DND-41 (cell line): ENCODE results near the gene CLOCK.
A peak's percentile ranks its signal among the peaks of the same experiment; 100 is the strongest.

ENCODE experiments used
- ATAC-seq: fragments of 200-7000 bp; cut with Tn5 transposase; 3 replicates; pipeline ENCODE4 v1.9.1; 2021; ENCODE audit warnings: low read depth; ENCODE audit not compliant: insufficient read depth
- DNase-seq: peaks from one replicate; pipeline ENCODE4 v3.0.0-alpha.2; 2020
- H2AFZ ChIP-seq: 2 replicates; pipeline ENCODE4 v1.6.0; 2012; ENCODE audit warnings: low read depth, low read length
- H3K27ac ChIP-seq: 2 replicates; pipeline ENCODE4 v1.5.1; 2012; ENCODE audit warnings: low read length, inconsistent platforms
- H3K27me3 ChIP-seq: fragments of 200-600 bp; sonication (generic); 2 replicates; pipeline ENCODE4 v1.6.0; 2012; ENCODE audit warnings: low read length, mild to moderate bottlenecking, inconsistent platforms; ENCODE audit not compliant: insufficient read depth, poor library complexity
- H3K36me3 ChIP-seq: 2 replicates; pipeline ENCODE4 v1.5.1; 2012; ENCODE audit warnings: low read length, inconsistent platforms; ENCODE audit not compliant: insufficient read depth
- H3K4me1 ChIP-seq: 2 replicates; pipeline ENCODE4 v1.5.1; 2012; ENCODE audit warnings: mild to moderate bottlenecking, low read length; ENCODE audit not compliant: insufficient read depth
- H3K4me2 ChIP-seq: 2 replicates; pipeline ENCODE4 v1.6.0; 2012; ENCODE audit warnings: mild to moderate bottlenecking, moderate library complexity, low read length, inconsistent platforms; ENCODE audit not compliant: insufficient read depth
- H3K4me3 ChIP-seq, 2 experiments: fragments of 200-600 bp in 1 of 2; shearing (Covaris generic) in 1 of 2; 2 replicates each; pipeline ENCODE4 v1.5.1; 2012 to 2016; ENCODE audit warnings: inconsistent platforms in 2 of 2, low read length in 2 of 2, mild to moderate bottlenecking in 2 of 2, low read depth in 1 of 2, moderate library complexity in 1 of 2
- H3K79me2 ChIP-seq: 2 replicates; pipeline ENCODE4 v1.6.0; 2012; ENCODE audit warnings: low read length, inconsistent platforms; ENCODE audit not compliant: insufficient read depth
- H3K9ac ChIP-seq: 2 replicates; pipeline ENCODE4 v1.6.0; 2012; ENCODE audit warnings: low read depth, mild to moderate bottlenecking, inconsistent platforms, low read length, moderate library complexity
- H3K9me3 ChIP-seq: 2 replicates; pipeline ENCODE4 v1.5.1; 2012; ENCODE audit warnings: low read length, moderate library complexity, mild to moderate bottlenecking, inconsistent platforms; ENCODE audit not compliant: insufficient read depth, severe bottlenecking
- H4K20me1 ChIP-seq: 2 replicates; pipeline ENCODE4 v1.6.0; 2012; ENCODE audit warnings: low read length; ENCODE audit not compliant: insufficient read depth
- CTCF ChIP-seq: IDR thresholded peaks from 2 replicates; pipeline ENCODE4 v1.5.1; 2012; ENCODE audit warnings: borderline replicate concordance, low read length, moderate library complexity, mild to moderate bottlenecking; ENCODE audit not compliant: poor library complexity, severe bottlenecking; ENCODE audit errors: extremely low read depth
- EZH2 ChIP-seq: IDR thresholded peaks from 3 replicates; pipeline ENCODE4 v1.6.1; 2012; ENCODE audit warnings: borderline replicate concordance, low read depth, mild to moderate bottlenecking, moderate library complexity, low read length, inconsistent platforms; ENCODE audit not compliant: severe bottlenecking

CLOCK gene

GRCh38 chr4:55445921-55446577 lies 100.7 kb downstream of the CLOCK start:
- Histone ChIP-seq H3K27me3 (no peaks in the 10 kb centered on the region), H3K4me1 (peaks cover 8% of the 10 kb centered on the region), H3K9me3 (no peaks in the 10 kb centered on the region), H2AFZ (no peak overlapping the region), H3K9ac (no peak overlapping the region), H3K4me2 (no peak overlapping the region), H3K27ac (no peak overlapping the region), H3K36me3 (peaks cover 50% of the 10 kb centered on the region), H3K4me3 (no peak overlapping the region), H3K79me2 (no peaks in the 10 kb centered on the region), H4K20me1 (no peaks in the 10 kb centered on the region)
- ATAC-seq (no peak), DNase-seq (no peak)
- TF ChIP-seq EZH2 (no peak), CTCF (no peak)

GRCh38 chr4:55444827-55445226 lies 101.9 kb downstream of the CLOCK start:
- H3K9me3 ChIP-seq, result no peaks in the 10 kb centered on the region
- ATAC-seq (no peak), DNase-seq (no peak)
- TF ChIP-seq EZH2 (no peak), CTCF (peak; percentile 47)
- H3K9ac ChIP-seq, result no peak overlapping the region
- no peak overlapping the region for H3K4me3 ChIP-seq
- peaks cover 8% of the 10 kb centered on the region for H3K4me1 ChIP-seq
- peaks cover 52% of the 10 kb centered on the region for H3K36me3 ChIP-seq
- no peaks in the 10 kb centered on the region for H4K20me1 ChIP-seq
- no peaks in the 10 kb centered on the region for H3K27me3 ChIP-seq
- no peaks in the 10 kb centered on the region for H3K79me2 ChIP-seq
- H3K27ac ChIP-seq, result no peak overlapping the region
- H2AFZ ChIP-seq, result no peak overlapping the region
- H3K4me2 ChIP-seq, result no peak overlapping the region

- Histone ChIP-seq H3K9me3 (no peaks in the 10 kb centered on the region), H3K27ac (no peak overlapping the region)
- ATAC-seq, result no peak
Observed at GRCh38 chr4:55442541-55442940, 104.2 kb downstream of the CLOCK start.

More at GRCh38 chr4:55442541-55442940, 104.2 kb downstream of the CLOCK start:
- no peak overlapping the region for H2AFZ ChIP-seq
- no peak overlapping the region for H3K4me3 ChIP-seq
- no peak overlapping the region for H3K9ac ChIP-seq
- H3K27me3 ChIP-seq, result no peaks in the 10 kb centered on the region
- H4K20me1 ChIP-seq, result no peaks in the 10 kb centered on the region
- H3K4me2 ChIP-seq, result no peak overlapping the region
- peaks cover 3% of the 10 kb centered on the region; the same call in 1 of the 2 replicates for H3K4me1 ChIP-seq
- TF ChIP-seq CTCF (no peak), EZH2 (no peak)
- no peaks in the 10 kb centered on the region for H3K79me2 ChIP-seq
- H3K36me3 ChIP-seq, result peaks cover 48% of the 10 kb centered on the region
- DNase-seq, result no peak
